ENCODE data around the gene ERBB2. TPM values are rescaled to one million over a fixed set of nuclear protein-coding genes. Genes with fewer than 3 reads are reported as not detected.

The ERBB2 gene
- total and polyA plus RNA-seq, 2 of the 13 experiments (the other 11 are each of a cell fraction or from before 2014, with no cell fraction given): 57.7 to 64.1 TPM

DNA sequence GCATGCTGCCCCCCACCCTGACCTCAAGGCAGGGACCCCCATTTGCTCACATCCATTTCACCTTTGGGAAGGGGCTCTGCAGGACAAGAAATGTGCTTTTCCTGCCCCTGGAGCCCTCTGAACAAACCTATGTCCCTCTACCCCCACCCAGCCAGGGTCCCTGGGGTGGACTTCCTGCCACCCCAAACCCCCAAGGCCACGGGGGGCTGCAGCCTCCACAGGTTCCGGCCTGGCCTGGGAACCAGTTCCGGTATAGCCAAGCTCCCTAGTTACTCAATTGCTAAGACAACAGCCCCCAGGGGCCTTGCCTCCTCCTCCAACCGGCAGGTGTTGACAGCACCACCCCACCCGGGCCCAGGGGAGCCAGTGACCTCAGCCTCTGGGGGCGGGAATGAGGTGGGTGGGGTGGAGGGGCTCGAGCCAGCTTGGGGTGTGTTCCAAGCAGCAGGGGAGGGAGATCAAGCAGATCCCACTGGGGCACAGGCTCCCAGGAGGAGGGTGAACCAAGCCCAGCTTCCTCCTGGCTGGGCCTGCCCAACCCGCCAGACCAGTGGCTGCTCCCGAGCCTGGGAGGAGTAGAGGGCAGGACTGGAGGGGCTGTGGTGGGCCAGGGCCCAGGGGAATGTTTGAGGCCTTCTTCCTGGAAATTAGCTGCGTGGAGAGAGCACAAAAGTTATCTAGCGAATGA lies 25.0 kb upstream of the ERBB2 start (continued):
- TF ChIP-seq, protein P1, sequence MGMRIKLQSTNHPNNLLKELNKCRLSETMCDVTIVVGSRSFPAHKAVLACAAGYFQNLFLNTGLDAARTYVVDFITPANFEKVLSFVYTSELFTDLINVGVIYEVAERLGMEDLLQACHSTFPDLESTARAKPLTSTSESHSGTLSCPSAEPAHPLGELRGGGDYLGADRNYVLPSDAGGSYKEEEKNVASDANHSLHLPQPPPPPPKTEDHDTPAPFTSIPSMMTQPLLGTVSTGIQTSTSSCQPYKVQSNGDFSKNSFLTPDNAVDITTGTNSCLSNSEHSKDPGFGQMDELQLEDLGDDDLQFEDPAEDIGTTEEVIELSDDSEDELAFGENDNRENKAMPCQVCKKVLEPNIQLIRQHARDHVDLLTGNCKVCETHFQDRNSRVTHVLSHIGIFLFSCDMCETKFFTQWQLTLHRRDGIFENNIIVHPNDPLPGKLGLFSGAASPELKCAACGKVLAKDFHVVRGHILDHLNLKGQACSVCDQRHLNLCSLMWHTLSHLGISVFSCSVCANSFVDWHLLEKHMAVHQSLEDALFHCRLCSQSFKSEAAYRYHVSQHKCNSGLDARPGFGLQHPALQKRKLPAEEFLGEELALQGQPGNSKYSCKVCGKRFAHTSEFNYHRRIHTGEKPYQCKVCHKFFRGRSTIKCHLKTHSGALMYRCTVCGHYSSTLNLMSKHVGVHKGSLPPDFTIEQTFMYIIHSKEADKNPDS (CRISPR knock-in tag; IDR thresholded peaks at IDR 0.05): peak; percentile 25; the same call in 1 of the 2 replicates
- TF ChIP-seq, protein P2, sequence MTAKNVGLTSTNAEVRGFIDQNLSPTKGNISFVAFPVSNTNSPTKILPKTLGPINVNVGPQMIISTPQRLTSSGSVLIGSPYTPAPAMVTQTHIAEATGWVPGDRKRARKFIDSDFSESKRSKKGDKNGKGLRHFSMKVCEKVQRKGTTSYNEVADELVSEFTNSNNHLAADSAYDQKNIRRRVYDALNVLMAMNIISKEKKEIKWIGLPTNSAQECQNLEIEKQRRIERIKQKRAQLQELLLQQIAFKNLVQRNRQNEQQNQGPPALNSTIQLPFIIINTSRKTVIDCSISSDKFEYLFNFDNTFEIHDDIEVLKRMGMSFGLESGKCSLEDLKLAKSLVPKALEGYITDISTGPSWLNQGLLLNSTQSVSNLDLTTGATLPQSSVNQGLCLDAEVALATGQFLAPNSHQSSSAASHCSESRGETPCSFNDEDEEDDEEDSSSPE (CRISPR knock-in tag; IDR thresholded peaks at IDR 0.05): 0 out of 2 replicates have a peak, but pooled peaks have one; percentile 44
- TF ChIP-seq ZNF12 (CRISPR knock-in tag; IDR thresholded peaks at IDR 0.05) (0 out of 2 replicates have a peak, but pooled peaks have one; percentile 18), SP140L (CRISPR knock-in tag; IDR thresholded peaks at IDR 0.05; ENCODE audit: borderline replicate concordance) (no peak), RARA (CRISPR knock-in tag; IDR thresholded peaks at IDR 0.05) (peak; percentile 76), KDM3A (CRISPR knock-in tag; IDR thresholded peaks at IDR 0.05; ENCODE audit: low read depth) (peak; percentile 62; the same call in 1 of the 2 replicates), ZNF263 (CRISPR knock-in tag; IDR thresholded peaks at IDR 0.05) (peak; percentile 86), GATA4 (IDR thresholded peaks at IDR 0.05; ENCODE audit: borderline replicate concordance, low read depth) (no peak)
- TF ChIP-seq, protein P3, sequence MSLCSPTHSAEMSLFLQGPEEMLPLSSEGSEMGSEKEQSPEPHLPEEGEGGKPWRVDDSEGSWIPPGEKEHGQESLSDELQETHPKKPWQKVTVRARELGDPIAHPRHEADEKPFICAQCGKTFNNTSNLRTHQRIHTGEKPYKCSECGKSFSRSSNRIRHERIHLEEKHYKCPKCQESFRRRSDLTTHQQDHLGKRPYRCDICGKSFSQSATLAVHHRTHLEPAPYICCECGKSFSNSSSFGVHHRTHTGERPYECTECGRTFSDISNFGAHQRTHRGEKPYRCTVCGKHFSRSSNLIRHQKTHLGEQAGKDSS (CRISPR knock-in tag; IDR thresholded peaks at IDR 0.05; ENCODE audit: borderline replicate concordance, low read depth): peak; percentile 55; the same call in 1 of the 2 replicates
- TF ChIP-seq, protein P4, sequence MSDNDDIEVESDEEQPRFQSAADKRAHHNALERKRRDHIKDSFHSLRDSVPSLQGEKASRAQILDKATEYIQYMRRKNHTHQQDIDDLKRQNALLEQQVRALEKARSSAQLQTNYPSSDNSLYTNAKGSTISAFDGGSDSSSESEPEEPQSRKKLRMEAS (IDR thresholded peaks at IDR 0.05): peak; percentile 48; the same call in 1 of the 2 replicates
- TF ChIP-seq, protein P5, sequence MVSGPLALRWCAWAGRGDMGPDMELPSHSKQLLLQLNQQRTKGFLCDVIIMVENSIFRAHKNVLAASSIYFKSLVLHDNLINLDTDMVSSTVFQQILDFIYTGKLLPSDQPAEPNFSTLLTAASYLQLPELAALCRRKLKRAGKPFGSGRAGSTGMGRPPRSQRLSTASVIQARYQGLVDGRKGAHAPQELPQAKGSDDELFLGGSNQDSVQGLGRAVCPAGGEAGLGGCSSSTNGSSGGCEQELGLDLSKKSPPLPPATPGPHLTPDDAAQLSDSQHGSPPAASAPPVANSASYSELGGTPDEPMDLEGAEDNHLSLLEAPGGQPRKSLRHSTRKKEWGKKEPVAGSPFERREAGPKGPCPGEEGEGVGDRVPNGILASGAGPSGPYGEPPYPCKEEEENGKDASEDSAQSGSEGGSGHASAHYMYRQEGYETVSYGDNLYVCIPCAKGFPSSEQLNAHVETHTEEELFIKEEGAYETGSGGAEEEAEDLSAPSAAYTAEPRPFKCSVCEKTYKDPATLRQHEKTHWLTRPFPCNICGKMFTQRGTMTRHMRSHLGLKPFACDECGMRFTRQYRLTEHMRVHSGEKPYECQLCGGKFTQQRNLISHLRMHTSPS (CRISPR knock-in tag; IDR thresholded peaks at IDR 0.05; ENCODE audit: low read depth): peak; percentile 17; the same call in 1 of the 2 replicates
